GM18511 (cell line): Measurements from ENCODE around the gene SUFU.

Source experiments
- ATAC-seq: cut with Tn5 transposase; IDR thresholded peaks from one replicate; pipeline ENCODE4 v1.9.1; 2021; ENCODE audit warnings: mild to moderate bottlenecking, moderate library complexity; ENCODE audit not compliant: unreplicated experiment

Gene SUFU

DNA sequence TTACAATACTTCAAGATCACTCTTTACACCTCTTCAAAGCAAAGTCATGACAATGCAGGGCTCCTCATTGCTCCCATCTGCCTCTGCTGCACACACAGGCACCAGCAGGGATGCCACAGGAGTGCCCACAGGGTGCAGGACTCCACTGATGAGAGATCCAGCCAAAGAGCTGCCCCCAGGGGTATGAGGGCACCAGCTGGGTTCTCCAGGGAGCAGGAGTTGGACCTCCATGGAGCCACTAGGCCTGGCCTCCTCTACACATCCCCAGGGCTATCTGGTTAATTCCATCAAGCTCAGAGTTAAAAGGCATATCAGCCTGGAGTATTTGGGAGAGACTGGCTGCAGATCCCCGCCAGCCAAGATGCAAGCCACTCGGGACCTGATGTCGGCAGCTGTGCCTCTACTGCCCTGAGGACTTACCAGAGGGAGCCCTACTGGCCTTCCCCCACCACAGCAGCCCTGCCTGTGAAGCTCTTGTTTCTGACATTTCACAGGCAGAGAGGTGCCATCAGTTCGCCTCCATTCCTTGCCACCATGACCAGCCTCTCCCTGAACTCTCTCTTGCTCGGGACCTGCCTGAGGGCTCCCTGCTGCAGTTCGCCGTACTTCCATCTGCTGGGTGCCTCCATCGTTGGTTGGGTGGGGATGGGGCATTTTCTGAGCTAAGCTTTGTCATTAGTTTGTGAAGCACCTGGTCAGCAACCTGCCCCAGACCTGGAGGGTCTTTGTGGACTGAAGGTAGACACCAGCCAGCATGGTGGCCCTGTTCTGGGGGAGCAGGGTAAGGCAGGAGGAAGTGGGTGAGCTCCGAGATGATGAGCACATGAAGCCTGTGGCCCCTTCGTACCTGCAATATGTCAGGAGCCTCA is 128.0 kb downstream of the SUFU start:
- ATAC-seq = no peak

GRCh38 chr10:102632394-102633111 is 128.8 kb downstream of the SUFU start:
- no peak for ATAC-seq

- no peak for ATAC-seq
Measured at GRCh38 chr10:102633287-102633686, 129.5 kb downstream of the SUFU start.

DNA sequence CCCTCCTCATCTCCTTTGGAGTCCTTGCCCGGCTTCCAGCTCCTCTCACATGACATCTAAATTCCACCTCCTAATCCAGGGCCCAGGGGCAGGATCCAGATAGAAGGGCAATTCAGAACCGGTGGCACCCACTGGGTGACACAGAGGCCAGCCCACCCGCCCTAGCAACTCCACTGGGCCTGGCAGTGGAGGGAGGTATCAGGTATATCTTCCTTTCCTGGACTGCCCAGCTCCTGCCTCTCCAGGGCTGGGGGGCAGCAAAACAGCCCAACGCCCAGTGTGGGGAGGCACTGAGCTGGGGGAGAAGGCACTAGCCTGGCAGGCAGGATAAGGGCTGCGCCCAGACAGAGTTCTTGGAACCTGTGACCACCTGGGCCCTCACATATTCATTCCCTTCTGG is 130.1 kb downstream of the SUFU start:
- ATAC-seq = no peak

- no peak for ATAC-seq
Measured at GRCh38 chr10:102634686-102635085, 130.9 kb downstream of the SUFU start.

- no peak for ATAC-seq
Measured at GRCh38 chr10:102635377-102635776, 131.6 kb downstream of the SUFU start.

GRCh38 chr10:102639537-102639936 is 135.8 kb downstream of the SUFU start:
- no peak for ATAC-seq

DNA sequence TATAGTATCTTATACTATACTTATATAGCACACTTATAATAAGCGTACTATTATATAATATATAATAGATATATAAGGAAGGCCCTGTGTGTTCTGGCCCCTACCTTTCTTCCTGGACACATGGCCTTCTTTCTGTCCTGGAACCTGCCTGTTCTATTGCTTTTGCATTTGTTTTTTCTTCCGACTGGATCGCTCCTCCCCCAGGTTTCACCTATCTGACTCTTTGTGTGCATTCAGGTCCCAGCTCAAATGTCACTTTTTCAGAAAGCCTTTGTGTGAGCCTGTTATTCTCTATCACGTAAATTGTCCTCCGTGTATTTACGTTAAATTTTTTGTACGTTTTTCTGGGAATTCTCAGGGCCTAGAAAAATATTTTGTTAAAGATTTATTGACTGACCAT is 137.6 kb downstream of the SUFU start:
- ATAC-seq = no peak

DNA sequence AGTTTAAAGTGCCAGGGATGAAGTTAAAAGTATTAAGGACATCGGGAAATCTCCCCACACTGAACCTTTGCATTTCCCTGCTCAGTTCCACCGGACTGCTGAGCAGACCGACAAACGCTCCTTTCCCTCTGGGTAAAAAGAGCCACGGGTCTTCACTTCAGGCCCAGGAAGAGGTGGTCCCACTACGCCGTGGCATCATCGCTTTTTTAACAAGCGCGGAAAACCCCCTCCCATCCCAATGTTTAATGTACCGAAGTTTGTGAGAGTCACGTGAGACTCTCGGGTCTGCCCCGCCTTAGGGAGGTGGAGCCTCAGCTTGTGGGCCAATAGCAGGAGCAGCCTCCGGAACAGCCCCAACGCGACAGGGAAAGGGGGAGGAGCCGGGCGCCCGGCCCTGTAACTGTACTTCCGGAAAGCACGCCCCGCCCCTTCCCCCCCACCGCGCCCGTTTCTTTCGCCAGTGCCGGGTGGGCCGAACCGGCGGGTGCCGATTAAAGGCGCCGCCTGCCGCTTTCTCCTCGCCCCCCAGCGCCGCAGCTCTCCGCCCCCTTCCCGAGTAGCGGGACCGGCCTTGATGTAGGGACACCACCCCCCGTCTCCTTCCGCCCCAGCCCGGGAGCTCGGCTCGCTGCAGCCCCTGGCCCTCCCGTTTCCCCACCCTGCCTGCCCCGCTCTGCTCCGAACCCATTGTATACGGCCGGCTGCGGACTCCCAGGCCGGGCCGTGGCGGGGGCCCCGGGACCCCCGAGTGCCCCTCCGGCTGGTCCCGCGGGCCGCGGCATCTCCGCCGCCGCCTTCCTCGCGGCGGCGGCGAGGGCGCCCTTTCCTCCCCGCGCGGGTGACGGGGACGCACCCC is 138.3 kb downstream of the SUFU start:
- peak; percentile 54 for ATAC-seq

GRCh38 chr10:102642736-102643335 is 139.1 kb downstream of the SUFU start:
- ATAC-seq = no peak

- ATAC-seq = no peak
Measured at GRCh38 chr10:102643336-102644065, 139.7 kb downstream of the SUFU start.

DNA sequence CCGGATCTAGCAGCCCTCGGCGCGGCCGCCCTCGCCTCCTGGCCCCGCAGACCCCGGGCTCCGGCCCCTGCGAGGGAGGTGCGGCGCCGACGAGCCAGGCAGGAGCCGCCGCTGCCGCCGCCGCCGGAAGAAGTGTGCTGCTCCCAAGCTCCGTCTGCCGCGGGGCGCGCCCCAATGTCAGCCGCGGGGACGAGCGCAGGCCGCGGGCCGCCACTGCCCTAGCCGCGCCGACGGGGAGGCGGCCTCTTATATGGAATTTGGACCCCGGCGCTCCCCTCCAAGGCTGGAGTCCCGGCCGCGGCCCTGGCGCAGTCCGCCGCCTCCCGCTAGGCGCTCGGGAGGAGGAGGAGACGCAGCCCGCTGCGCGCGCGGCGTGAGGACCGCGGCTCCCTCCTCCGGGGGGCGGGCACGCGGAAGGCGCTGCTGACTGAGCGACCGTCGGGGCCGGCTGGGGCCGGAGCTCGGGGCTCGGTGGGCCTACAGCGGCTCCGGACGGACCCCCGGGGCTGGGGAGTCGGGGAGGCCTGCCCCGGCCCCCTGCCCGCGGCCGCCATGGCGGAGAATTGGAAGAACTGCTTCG is 140.4 kb downstream of the SUFU start, which contains the start of gene TRIM8:
Gene TRIM8 (plus strand): TSS at position 414 of the 580 bp plus-strand sequence. CDS start 139 bp downstream, at position 553.
- no peak for ATAC-seq

DNA sequence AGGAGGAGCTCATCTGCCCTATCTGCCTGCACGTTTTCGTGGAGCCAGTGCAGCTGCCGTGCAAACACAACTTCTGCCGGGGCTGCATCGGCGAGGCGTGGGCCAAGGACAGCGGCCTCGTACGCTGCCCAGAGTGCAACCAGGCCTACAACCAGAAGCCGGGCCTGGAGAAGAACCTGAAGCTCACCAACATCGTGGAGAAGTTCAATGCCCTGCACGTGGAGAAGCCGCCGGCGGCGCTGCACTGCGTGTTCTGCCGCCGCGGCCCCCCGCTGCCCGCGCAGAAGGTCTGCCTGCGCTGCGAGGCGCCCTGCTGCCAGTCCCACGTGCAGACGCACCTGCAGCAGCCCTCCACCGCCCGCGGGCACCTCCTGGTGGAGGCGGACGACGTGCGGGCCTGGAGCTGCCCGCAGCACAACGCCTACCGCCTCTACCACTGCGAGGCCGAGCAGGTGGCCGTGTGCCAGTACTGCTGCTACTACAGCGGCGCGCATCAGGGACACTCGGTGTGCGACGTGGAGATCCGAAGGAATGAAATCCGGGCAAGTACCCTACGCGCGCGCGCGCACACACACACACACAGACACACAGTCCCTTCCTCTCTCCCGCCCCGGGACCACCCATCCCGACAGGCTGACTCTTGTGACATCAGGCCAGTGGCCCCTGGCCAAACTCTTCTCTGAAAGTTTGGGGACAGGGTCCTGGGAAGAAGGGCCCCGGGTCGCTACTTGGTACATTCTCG is 141.0 kb downstream of the SUFU start:
- no peak for ATAC-seq

- ATAC-seq = no peak
Measured at GRCh38 chr10:102645388-102645740, 141.6 kb downstream of the SUFU start.

DNA sequence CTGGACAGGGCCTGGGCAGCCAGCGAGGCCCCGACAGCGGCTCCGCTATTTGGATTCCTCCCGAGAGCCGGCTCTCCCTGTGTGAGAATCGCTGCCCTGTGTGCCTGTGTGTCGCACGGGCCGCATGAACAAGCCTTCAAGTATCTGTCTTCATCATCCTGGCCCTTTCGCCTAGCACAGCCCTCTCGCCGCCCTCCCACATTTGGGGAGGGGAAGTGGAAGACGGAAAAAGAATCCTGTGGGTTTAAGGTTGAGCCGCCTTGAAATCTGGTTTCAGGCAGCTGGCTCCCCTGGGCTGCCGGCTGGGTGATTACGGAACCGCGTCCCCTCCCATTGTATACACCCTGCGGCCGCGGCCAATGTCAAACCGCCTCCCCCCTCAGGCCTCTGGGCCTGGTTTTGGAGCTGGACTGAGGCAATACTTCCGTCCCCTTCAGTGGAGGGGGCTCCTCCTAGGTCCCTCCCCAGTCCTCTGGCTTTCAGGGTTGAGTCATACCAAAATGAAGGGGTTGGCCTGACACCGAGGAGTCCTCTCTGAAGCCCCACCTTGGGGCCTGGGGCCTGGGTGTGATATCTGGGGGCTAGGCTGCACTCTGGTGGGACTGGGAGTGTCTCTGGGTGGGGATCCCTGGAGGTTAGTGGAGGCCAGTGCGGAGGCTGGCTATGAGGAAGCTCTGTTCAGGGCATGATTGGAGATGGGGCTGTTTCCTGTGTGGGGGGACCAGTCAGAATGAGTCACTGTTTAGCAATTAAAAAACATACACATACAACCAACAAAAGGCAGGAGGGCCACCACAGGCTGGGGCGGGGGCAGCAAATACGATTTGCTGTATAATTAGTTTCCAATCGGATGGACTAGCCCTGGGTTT is 142.2 kb downstream of the SUFU start:
- peak; percentile 42 for ATAC-seq

DNA sequence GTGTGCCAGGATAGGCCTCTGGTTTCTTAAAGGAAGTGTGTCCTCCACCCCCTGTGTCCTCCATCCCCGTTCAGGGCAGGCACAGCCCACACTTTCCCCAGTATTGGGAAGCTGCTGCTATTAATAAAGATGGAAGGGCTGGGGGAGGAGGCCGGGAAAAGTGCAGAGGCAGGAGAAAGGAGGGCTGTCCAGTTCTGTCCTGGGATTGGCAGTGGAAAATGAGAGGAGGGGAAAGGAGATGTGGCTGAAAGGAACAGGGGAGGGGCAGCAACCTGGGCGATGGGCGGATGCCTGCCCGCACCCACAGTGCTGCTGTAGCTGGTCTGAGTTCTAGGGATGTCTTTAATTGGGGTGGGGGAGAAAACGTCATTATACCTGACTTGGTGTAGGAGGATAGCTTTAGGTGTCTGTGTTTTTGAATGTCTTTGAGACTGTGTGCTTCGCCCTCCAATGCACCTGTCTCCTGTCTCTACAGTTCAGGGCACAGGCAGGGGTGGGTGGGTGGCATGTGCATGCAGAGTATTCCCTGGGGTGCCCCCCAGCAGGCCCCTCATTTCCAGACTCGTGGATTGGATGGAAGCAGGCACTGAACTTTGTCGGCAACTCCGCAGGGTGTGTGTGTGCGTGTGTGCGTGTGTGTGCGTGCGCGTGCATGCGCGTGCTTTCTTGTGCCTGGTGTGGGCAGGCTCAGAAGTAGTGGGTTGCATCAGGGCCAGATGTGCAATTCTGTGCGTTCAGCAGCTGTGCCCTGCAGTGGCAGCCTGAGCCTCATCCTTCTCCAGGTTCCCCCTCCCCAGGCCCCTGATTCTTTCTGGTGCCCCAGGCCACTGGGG is 143.1 kb downstream of the SUFU start:
- no peak for ATAC-seq
